CD14-positive monocyte (primary cell): Measurements from ENCODE around the gene NEK6. TPM values are rescaled to one million over a fixed set of nuclear protein-coding genes. Genes with fewer than 3 reads are reported as not detected.

Source experiments
- DNase-seq, 3 donors: peaks; one replicate each; pipeline ENCODE4 v3.0.0-alpha.2; 2011 to 2022
- H2AFZ ChIP-seq: 2 replicates; pipeline ENCODE4 v1.6.0; 2012; ENCODE audit warnings: mild to moderate bottlenecking, low read depth, low read length, inconsistent platforms; ENCODE audit not compliant: insufficient read depth, poor library complexity, severe bottlenecking
- H3K27ac ChIP-seq, 2 donors: 1 replicate in 1 of 2; 2 replicates in 1 of 2; pipeline ENCODE4 v1.5.1; 2012 to 2013; ENCODE audit warnings: low read length in 2 of 2, control low read depth in 1 of 2, inconsistent platforms in 1 of 2, low read depth in 1 of 2, mild to moderate bottlenecking in 1 of 2
- H3K27me3 ChIP-seq, 2 donors: one replicate each; pipeline versions ENCODE4 v1.6.0 to v1.6.1; 2011 to 2013; ENCODE audit warnings: low read length in 2 of 2; ENCODE audit not compliant: control insufficient read depth in 2 of 2, insufficient read depth in 2 of 2
- H3K36me3 ChIP-seq, 2 donors: replicated peaks in 1 of 2; 1 replicate in 1 of 2; 2 replicates in 1 of 2; pipeline versions ENCODE4 v1.5.1 to v1.6.1; 2012 to 2013; ENCODE audit warnings: low read length in 2 of 2, control low read depth in 1 of 2, inconsistent platforms in 1 of 2, mild to moderate bottlenecking in 1 of 2; ENCODE audit not compliant: insufficient read depth in 2 of 2, control insufficient read depth in 1 of 2
- H3K4me1 ChIP-seq, 2 donors: 1 replicate in 1 of 2; 2 replicates in 1 of 2; pipeline versions ENCODE4 v1.5.1 to v1.6.1; 2012 to 2013; ENCODE audit warnings: low read length in 2 of 2, control low read depth in 1 of 2, inconsistent platforms in 1 of 2, mild to moderate bottlenecking in 1 of 2, moderate library complexity in 1 of 2; ENCODE audit not compliant: insufficient read depth in 2 of 2, control insufficient read depth in 1 of 2
- H3K4me2 ChIP-seq: replicated peaks from 2 replicates; pipeline ENCODE3; 2012; ENCODE audit warnings: low read length, moderate library complexity, mild to moderate bottlenecking; ENCODE audit not compliant: poor library complexity, severe bottlenecking; ENCODE audit errors: extremely low read depth
- H3K4me3 ChIP-seq, 3 experiments: fragments of 200-600 bp in 1 of 3; sonication (generic) in 1 of 3; replicated peaks in 1 of 3; 1 replicate in 2 of 3; 2 replicates in 1 of 3; pipeline ENCODE4 v1.5.1; 2011 to 2013; ENCODE audit warnings: low read length in 3 of 3, mild to moderate bottlenecking in 3 of 3, control low read depth in 2 of 3, low read depth in 2 of 3, inconsistent platforms in 1 of 3, moderate library complexity in 1 of 3
- H3K79me2 ChIP-seq: 2 replicates; pipeline ENCODE4 v1.6.0; 2012; ENCODE audit warnings: mild to moderate bottlenecking, control low read depth, inconsistent platforms, low read length, moderate library complexity; ENCODE audit not compliant: insufficient read depth
- H3K9ac ChIP-seq: 2 replicates; pipeline ENCODE4 v1.6.0; 2017; ENCODE audit warnings: low read length, mild to moderate bottlenecking; ENCODE audit not compliant: insufficient read depth, poor library complexity, severe bottlenecking
- H3K9me3 ChIP-seq, 2 donors: replicated peaks in 1 of 2; 1 replicate in 1 of 2; 2 replicates in 1 of 2; pipeline versions ENCODE4 v1.5.1 to v1.6.1; 2012 to 2013; ENCODE audit warnings: low read length in 2 of 2, control low read depth in 1 of 2; ENCODE audit not compliant: control insufficient read depth in 1 of 2, insufficient read depth in 1 of 2
- H4K20me1 ChIP-seq: 2 replicates; pipeline ENCODE4 v1.6.0; 2012; ENCODE audit warnings: mild to moderate bottlenecking, low read length, control low read depth, moderate library complexity; ENCODE audit not compliant: insufficient read depth
- H3K27ac Mint-ChIP-seq, 7 donors: one replicate each; pipeline ENCODE4 v1.8.0; 2020; ENCODE audit warnings: mild to moderate bottlenecking in 7 of 7, mixed read lengths in 7 of 7, moderate library complexity in 6 of 7, inconsistent platforms in 2 of 7
- H3K27me3 Mint-ChIP-seq, 3 donors: one replicate each; pipeline ENCODE4 v1.8.0; 2021 to 2022; ENCODE audit warnings: low read depth in 3 of 3, mild to moderate bottlenecking in 3 of 3, mixed read lengths in 3 of 3, moderate library complexity in 3 of 3, inconsistent platforms in 1 of 3
- H3K36me3 Mint-ChIP-seq, 2 donors: one replicate each; pipeline ENCODE4 v1.8.0; 2020; ENCODE audit warnings: mixed read lengths in 2 of 2, inconsistent platforms in 1 of 2, mild to moderate bottlenecking in 1 of 2
- H3K4me1 Mint-ChIP-seq: one replicate; pipeline ENCODE4 v1.8.0; 2020; ENCODE audit warnings: mild to moderate bottlenecking, mixed read lengths
- H3K4me3 Mint-ChIP-seq, 2 donors: one replicate each; pipeline ENCODE4 v1.8.0; 2020; ENCODE audit warnings: mild to moderate bottlenecking in 2 of 2, mixed read lengths in 2 of 2, moderate library complexity in 1 of 2
- H3K9me3 Mint-ChIP-seq, 7 donors: one replicate each; pipeline ENCODE4 v1.8.0; 2020 to 2022; ENCODE audit warnings: mixed read lengths in 7 of 7, mild to moderate bottlenecking in 6 of 7, moderate library complexity in 6 of 7, inconsistent platforms in 2 of 7
- CTCF ChIP-seq: fragments of 200-600 bp; IDR thresholded peaks from one replicate; pipeline ENCODE4 v1.8.0; 2022; ENCODE audit warnings: antibody characterized with exemption, mild to moderate bottlenecking
- WGBS: methylation state at CpG from one replicate; pipeline ENCODE4 v1.1.5; 2013; ENCODE audit warnings: missing lambda C conversion rate; ENCODE audit not compliant: insufficient coverage; 5-methylcytosine and 5-hydroxymethylcytosine counted together
- intact Hi-C, 2 donors: fragments of 100-400 bp; cut with micrococcal nuclease; formaldehyde crosslinking; loops; one replicate each; pipeline versions ENCODE4 v1.15.0 to v1.15.1; 2023
- polyA plus RNA-seq, 3 donors: library from polyadenylated mRNA; depleted of rRNA in 1 of 3; unstranded in 2 of 3; stranded (reverse) in 1 of 3; fragments of 300-500 nt in 2 of 3; fragments of >200 nt in 1 of 3; fragmentation: Illumina TruSeq in 2 of 3; gene quantifications; 1 replicate in 2 of 3; 2 replicates in 1 of 3; pipeline ENCODE4 v1.2.3, GENCODE V29; 2012 to 2021

NEK6 gene
- polyA plus RNA-seq, 3 donors = 26.1 to 46.0 (median 35.8) TPM

- peaks cover 99 to 100% of the 10 kb centered on the region in 2 donors for H3K36me3 ChIP-seq
- Mint-ChIP-seq H3K4me1 (peaks cover 9% of the 10 kb centered on the region), H3K36me3 (peaks cover 89 to 96% of the 10 kb centered on the region in 2 donors), H3K27me3 (no peaks in the 10 kb centered on the region), H3K9me3 (peaks cover 0 to 3% (median 0%) of the 10 kb centered on the region in 7 donors), H3K4me3 (no peak overlapping the region), H3K27ac (peak overlapping the region in 1 of 7 donors; percentile 21)
- no peak overlapping the region for H2AFZ ChIP-seq
- H3K9ac ChIP-seq = no peak overlapping the region
- DNase-seq = no peak
- H3K4me1 ChIP-seq = no peaks in the 10 kb centered on the region
- no peak overlapping the region for H3K4me3 ChIP-seq
- no peak overlapping the region for H3K4me2 ChIP-seq
- 94% methylated on average over 21 of the region's 25 CpGs for WGBS
- no peak for TF ChIP-seq CTCF
- H3K27me3 ChIP-seq = no peaks in the 10 kb centered on the region
- peaks cover 18% of the 10 kb centered on the region for H3K79me2 ChIP-seq
- intact Hi-C loops = no loop called here
- peaks cover 98% of the 10 kb centered on the region for H4K20me1 ChIP-seq
- peak overlapping the region in 1 of 2 donors; percentile 36 for H3K27ac ChIP-seq
- no peaks in the 10 kb centered on the region for H3K9me3 ChIP-seq
Observed at GRCh38 chr9:124349675-124350493, 92.1 kb downstream of the NEK6 start.

GRCh38 chr9:124350494-124351263 lies 92.9 kb downstream of the NEK6 start:
- H3K27me3 ChIP-seq = no peaks in the 10 kb centered on the region
- H3K27ac ChIP-seq = peak overlapping the region in 1 of 2 donors; percentile 36
- H3K9ac ChIP-seq = no peak overlapping the region
- peaks cover 99 to 100% of the 10 kb centered on the region in 2 donors for H3K36me3 ChIP-seq
- Mint-ChIP-seq H3K4me3 (no peak overlapping the region), H3K4me1 (peaks cover 9% of the 10 kb centered on the region), H3K27ac (peak overlapping the region in 1 of 7 donors; percentile 66), H3K9me3 (peaks cover 0 to 3% (median 0%) of the 10 kb centered on the region in 7 donors), H3K36me3 (peaks cover 87 to 96% of the 10 kb centered on the region in 2 donors), H3K27me3 (no peaks in the 10 kb centered on the region)
- no peak overlapping the region for H3K4me2 ChIP-seq
- H3K4me1 ChIP-seq = no peaks in the 10 kb centered on the region
- intact Hi-C loops = no loop called here
- DNase-seq = no peak
- H4K20me1 ChIP-seq = peaks cover 98% of the 10 kb centered on the region
- 96% methylated on average over 16 of the region's 16 CpGs for WGBS
- no peak overlapping the region for H2AFZ ChIP-seq
- H3K79me2 ChIP-seq = peaks cover 26% of the 10 kb centered on the region
- no peaks in the 10 kb centered on the region for H3K9me3 ChIP-seq
- TF ChIP-seq CTCF = no peak
- H3K4me3 ChIP-seq = no peak overlapping the region
